ENCODE measurements around the gene BORCS5.

GRCh38 chr12:12427568-12427967, 70.7 kb downstream of the BORCS5 start:
- TF ChIP-seq CTCF (conservative IDR thresholded peaks at IDR 0.05; ENCODE audit: low read depth, low read length): no peak
- TF ChIP-seq EZH2 (IDR thresholded peaks at IDR 0.05; ENCODE audit: borderline replicate concordance, low read depth, low read length, poor library complexity, severe bottlenecking): no peak

Measured in A673 (cell line).